IMR-90 (cell line): Measurements from ENCODE around the gene CUL7. TPM values are rescaled to one million over a fixed set of nuclear protein-coding genes. Genes with fewer than 3 reads are reported as not detected.

Experiments
- ATAC-seq: fragments of 200-7000 bp; cut with Tn5 transposase; 2 replicates; pipeline ENCODE4 v1.9.1; 2020; ENCODE audit warnings: low read depth, mild to moderate bottlenecking, moderate library complexity
- BruUV-seq: library from RNA; stranded (reverse); fragments of 400-500 nt; replicated peaks from 2 replicates; lab custom pipeline; 2021; lab: Mats Ljungman, UMichigan
- CTCF ChIA-PET: fragments of 300-600 bp; formaldehyde crosslinking; extraction: SDS; loops from one replicate; lab custom pipeline; 2021; ENCODE audit warnings: antibody characterized with exemption; lab: Yijun Ruan, JAX
- POLR2A ChIA-PET: fragments of 300-600 bp; sonication (Branson Sonifier 250); formaldehyde crosslinking; loops from one replicate; lab custom pipeline; 2022; ENCODE audit warnings: antibody characterized with exemption; ENCODE audit not compliant: unreplicated experiment; lab: Charles Lee
- DNase-seq: peaks from one replicate; pipeline ENCODE4 v3.0.0; 2013
- H2AFZ ChIP-seq: replicated peaks from 2 replicates; pipeline ENCODE3; 2013; ENCODE audit warnings: low read length, mild to moderate bottlenecking; ENCODE audit not compliant: poor library complexity
- H2AK5ac ChIP-seq: 2 replicates; pipeline ENCODE4 v1.6.1; 2013; ENCODE audit warnings: low read depth, low read length, inconsistent platforms
- H2AK9ac ChIP-seq: replicated peaks from 2 replicates; pipeline ENCODE3; 2013; ENCODE audit warnings: mild to moderate bottlenecking, low read depth, low read length, moderate library complexity; ENCODE audit not compliant: poor library complexity
- H2BK120ac ChIP-seq: 2 replicates; pipeline ENCODE4 v1.6.1; 2013; ENCODE audit warnings: low read depth, low read length, inconsistent platforms
- H2BK15ac ChIP-seq: 3 replicates; pipeline ENCODE4 v1.6.1; 2013; ENCODE audit warnings: low read depth, low read length, inconsistent platforms
- H2BK20ac ChIP-seq: 2 replicates; pipeline ENCODE4 v1.6.1; 2013; ENCODE audit warnings: low read depth, mild to moderate bottlenecking, inconsistent platforms, low read length, moderate library complexity
- H2BK5ac ChIP-seq: 2 replicates; pipeline ENCODE4 v1.6.1; 2013; ENCODE audit warnings: mild to moderate bottlenecking, low read depth, low read length, inconsistent platforms; ENCODE audit not compliant: poor library complexity, severe bottlenecking
- H3K14ac ChIP-seq: replicated peaks from 2 replicates; pipeline ENCODE4 v1.6.1; 2013; ENCODE audit warnings: low read depth, low read length, inconsistent platforms
- H3K18ac ChIP-seq: 2 replicates; pipeline ENCODE4 v1.6.1; 2013; ENCODE audit warnings: low read depth, low read length, control low read depth
- H3K23ac ChIP-seq: 2 replicates; pipeline ENCODE4 v1.6.1; 2013; ENCODE audit warnings: low read depth, low read length, inconsistent platforms
- H3K27ac ChIP-seq: 2 replicates; pipeline ENCODE4 v1.5.1; 2013; ENCODE audit warnings: mild to moderate bottlenecking, control low read depth, low read length; ENCODE audit not compliant: insufficient read depth
- H3K27me3 ChIP-seq: 2 replicates; pipeline ENCODE4 v1.6.1; 2013; ENCODE audit warnings: low read length; ENCODE audit not compliant: control insufficient read depth, insufficient read depth
- H3K36me3 ChIP-seq: 2 replicates; pipeline ENCODE4 v1.6.1; 2013; ENCODE audit warnings: low read length, mixed read lengths; ENCODE audit not compliant: control insufficient read depth, insufficient read depth
- H3K4ac ChIP-seq: 2 replicates; pipeline ENCODE4 v1.6.1; 2013; ENCODE audit warnings: low read depth, low read length, inconsistent platforms
- H3K4me1 ChIP-seq: 2 replicates; pipeline ENCODE4 v1.6.1; 2013; ENCODE audit warnings: low read length, mixed read lengths; ENCODE audit not compliant: control insufficient read depth, insufficient read depth
- H3K4me2 ChIP-seq: 2 replicates; pipeline ENCODE4 v1.6.1; 2013; ENCODE audit warnings: low read depth, mild to moderate bottlenecking, control low read depth, low read length, moderate library complexity
- H3K4me3 ChIP-seq: 2 replicates; pipeline ENCODE4 v1.5.1; 2013; ENCODE audit warnings: low read depth, mild to moderate bottlenecking, control low read depth, low read length, moderate library complexity; ENCODE audit not compliant: insufficient read depth
- H3K56ac ChIP-seq: 2 replicates; pipeline ENCODE4 v1.6.1; 2013; ENCODE audit warnings: low read length, inconsistent platforms; ENCODE audit not compliant: insufficient read depth; ENCODE audit errors: extremely low read depth
- H3K79me1 ChIP-seq, 2 experiments: 2 replicates each; pipeline ENCODE4 v1.6.1; 2013; ENCODE audit warnings: low read length in 2 of 2, inconsistent platforms in 1 of 2, low read depth in 1 of 2
- H3K9ac ChIP-seq: 2 replicates; pipeline ENCODE4 v1.6.1; 2013; ENCODE audit warnings: low read depth, low read length, control low read depth
- H3K9me1 ChIP-seq: 2 replicates; pipeline ENCODE4 v1.6.1; 2013; ENCODE audit warnings: low read length, inconsistent platforms; ENCODE audit not compliant: insufficient read depth
- H3K9me3 ChIP-seq: 2 replicates; pipeline ENCODE4 v1.6.1; 2013; ENCODE audit warnings: low read length; ENCODE audit not compliant: control insufficient read depth, insufficient read depth
- H4K20me1 ChIP-seq: 2 replicates; pipeline ENCODE4 v1.6.1; 2013; ENCODE audit warnings: low read length, inconsistent platforms; ENCODE audit not compliant: insufficient read depth
- H4K5ac ChIP-seq: 2 replicates; pipeline ENCODE4 v1.6.1; 2013; ENCODE audit warnings: mild to moderate bottlenecking, low read depth, low read length, control low read depth
- H4K8ac ChIP-seq, 2 experiments: 2 replicates each; pipeline ENCODE4 v1.6.1; 2013; ENCODE audit warnings: low read depth in 2 of 2, low read length in 2 of 2, control low read depth in 1 of 2, inconsistent platforms in 1 of 2
- H4K91ac ChIP-seq: 2 replicates; pipeline ENCODE4 v1.6.1; 2013; ENCODE audit warnings: low read depth, low read length, inconsistent platforms; ENCODE audit not compliant: insufficient read depth
- MAZ ChIP-seq: IDR thresholded peaks from 2 replicates; pipeline ENCODE4 v1.6.1; 2012; ENCODE audit warnings: low read depth, mild to moderate bottlenecking, low read length, improper control_type of control experiment, moderate library complexity, borderline replicate concordance
- MXI1 ChIP-seq: IDR thresholded peaks from 2 replicates; pipeline ENCODE4 v1.6.1; 2012; ENCODE audit warnings: low read depth, mild to moderate bottlenecking, low read length, moderate library complexity, borderline replicate concordance
- NFE2L2 ChIP-seq: fragments of 150-350 bp; IDR thresholded peaks from 2 replicates; pipeline ENCODE4 v1.6.1; 2016; ENCODE audit warnings: low read depth, mild to moderate bottlenecking, low read length
- RCOR1 ChIP-seq: IDR thresholded peaks from 2 replicates; pipeline ENCODE4 v1.6.1; 2012; ENCODE audit warnings: mild to moderate bottlenecking, low read length, improper control_type of control experiment; ENCODE audit not compliant: insufficient replicate concordance
- SMC3 ChIP-seq: fragments of 150-350 bp; IDR thresholded peaks from 2 replicates; pipeline ENCODE4 v1.6.1; 2016; ENCODE audit warnings: low read depth, mild to moderate bottlenecking, antibody characterized with exemption, low read length, moderate library complexity
- WGBS, 2 experiments: methylation state at CpG; one replicate each; pipeline versions ENCODE4 v1.1.5 to v1.1.7; 2013; ENCODE audit warnings: missing lambda C conversion rate in 2 of 2; ENCODE audit not compliant: insufficient read length in 1 of 2; ENCODE audit errors: extremely low coverage in 2 of 2; 5-methylcytosine and 5-hydroxymethylcytosine counted together
- dilution Hi-C: fragments of 300-500 bp; cut with HindIII; formaldehyde crosslinking; loops from one replicate; pipeline ENCODE4 v1.14.3; 2018; ENCODE audit warnings: low sequenced_read_pairs; ENCODE audit not compliant: unreplicated experiment
- in situ Hi-C: fragments of 300-500 bp; cut with MboI; formaldehyde crosslinking; loops from 3 replicates; pipeline ENCODE4 v1.14.3; 2019; ENCODE audit warnings: low sequenced_read_pairs, inconsistent platforms, mixed read lengths
- intact Hi-C: fragments of 100-400 bp; cut with micrococcal nuclease; formaldehyde crosslinking; loops from 2 replicates; pipeline ENCODE4 v1.10.0; 2022
- polyA plus RNA-seq, 3 experiments: library from polyadenylated mRNA; depleted of rRNA; stranded (reverse); fragments of >200 nt; gene quantifications; 2 replicates each; pipeline ENCODE4 v1.2.3, GENCODE V29; 2012; ENCODE audit warnings: low replicate concordance in 1 of 3
- total RNA-seq: library from RNA; depleted of rRNA; stranded (reverse); fragments of >200 nt; gene quantifications from 2 replicates; pipeline ENCODE4 v1.2.3, GENCODE V29; 2012
- TF ChIP-seq, protein P1 (sequence below): conservative IDR thresholded peaks from 2 replicates; pipeline ENCODE4 v1.5.1; 2012; ENCODE audit warnings: mild to moderate bottlenecking, low read depth, low read length, improper control_type of control experiment
- TF ChIP-seq, protein P2 (sequence below): fragments of 150-350 bp; IDR thresholded peaks from 2 replicates; pipeline ENCODE4 v1.6.1; 2017; ENCODE audit warnings: mild to moderate bottlenecking, antibody characterized with exemption, low read length, low read depth

Gene CUL7
- total and polyA plus RNA-seq, 2 of the 4 experiments (the other 2 are of a cell fraction) = 38.0 to 39.3 TPM

GRCh38 chr6:43050981-43051380 is 2.7 kb downstream of the CUL7 start:
- H4K5ac ChIP-seq = no peak overlapping the region
- intact Hi-C loops = loop anchor here (5.0 kb wide), 1 partner anchor 91 kb away; no protein-coding TSS in a partner anchor
- H3K27me3 ChIP-seq = no peaks in the 10 kb centered on the region
- TF ChIP-seq NFE2L2 (no peak), MAZ (no peak), SMC3 (no peak), MXI1 (no peak), RCOR1 (no peak)
- TF ChIP-seq, protein P1, sequence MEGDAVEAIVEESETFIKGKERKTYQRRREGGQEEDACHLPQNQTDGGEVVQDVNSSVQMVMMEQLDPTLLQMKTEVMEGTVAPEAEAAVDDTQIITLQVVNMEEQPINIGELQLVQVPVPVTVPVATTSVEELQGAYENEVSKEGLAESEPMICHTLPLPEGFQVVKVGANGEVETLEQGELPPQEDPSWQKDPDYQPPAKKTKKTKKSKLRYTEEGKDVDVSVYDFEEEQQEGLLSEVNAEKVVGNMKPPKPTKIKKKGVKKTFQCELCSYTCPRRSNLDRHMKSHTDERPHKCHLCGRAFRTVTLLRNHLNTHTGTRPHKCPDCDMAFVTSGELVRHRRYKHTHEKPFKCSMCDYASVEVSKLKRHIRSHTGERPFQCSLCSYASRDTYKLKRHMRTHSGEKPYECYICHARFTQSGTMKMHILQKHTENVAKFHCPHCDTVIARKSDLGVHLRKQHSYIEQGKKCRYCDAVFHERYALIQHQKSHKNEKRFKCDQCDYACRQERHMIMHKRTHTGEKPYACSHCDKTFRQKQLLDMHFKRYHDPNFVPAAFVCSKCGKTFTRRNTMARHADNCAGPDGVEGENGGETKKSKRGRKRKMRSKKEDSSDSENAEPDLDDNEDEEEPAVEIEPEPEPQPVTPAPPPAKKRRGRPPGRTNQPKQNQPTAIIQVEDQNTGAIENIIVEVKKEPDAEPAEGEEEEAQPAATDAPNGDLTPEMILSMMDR = no peak
- TF ChIP-seq, protein P2, sequence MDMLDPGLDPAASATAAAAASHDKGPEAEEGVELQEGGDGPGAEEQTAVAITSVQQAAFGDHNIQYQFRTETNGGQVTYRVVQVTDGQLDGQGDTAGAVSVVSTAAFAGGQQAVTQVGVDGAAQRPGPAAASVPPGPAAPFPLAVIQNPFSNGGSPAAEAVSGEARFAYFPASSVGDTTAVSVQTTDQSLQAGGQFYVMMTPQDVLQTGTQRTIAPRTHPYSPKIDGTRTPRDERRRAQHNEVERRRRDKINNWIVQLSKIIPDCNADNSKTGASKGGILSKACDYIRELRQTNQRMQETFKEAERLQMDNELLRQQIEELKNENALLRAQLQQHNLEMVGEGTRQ = no peak
- no peak overlapping the region for H3K9ac ChIP-seq
- peaks cover 21% of the 10 kb centered on the region for H3K9me1 ChIP-seq
- H3K27ac ChIP-seq = no peak overlapping the region
- WGBS, 2 experiments = 98% methylated on average over 14 of the region's 17 CpGs; no CpG with 5 or more reads in 1 of the 2 experiments
- 0 out of 2 replicates have a peak overlapping the region, but pooled peaks have one; percentile 6 for H3K4ac ChIP-seq
- H3K4me1 ChIP-seq = peaks cover 18% of the 10 kb centered on the region
- DNase-seq = no peak
- H3K14ac ChIP-seq = no peak overlapping the region
- dilution Hi-C loops = no loop called here
- no peak overlapping the region for H3K23ac ChIP-seq
- BruUV-seq = no TSS peak
- ChIA-PET POLR2A (no interaction called here), CTCF (no interaction called here)
- H2BK20ac ChIP-seq = no peak overlapping the region
- H2BK120ac ChIP-seq = no peak overlapping the region
- H4K8ac ChIP-seq = no peak overlapping the region
- ATAC-seq = no peak
- H2AK9ac ChIP-seq = no peak overlapping the region
- no peak overlapping the region for H4K91ac ChIP-seq
- H2BK15ac ChIP-seq = no peak overlapping the region
- no peak overlapping the region; the same call in 1 of the 2 replicates for H3K4me2 ChIP-seq
- no peak overlapping the region for H2AK5ac ChIP-seq
- no peaks in the 10 kb centered on the region for H4K20me1 ChIP-seq
- H2BK5ac ChIP-seq = no peak overlapping the region
- H3K79me1 ChIP-seq = peaks cover 17 to 50% of the 10 kb centered on the region in 2 experiments; a peak in 3 of 4 replicates
- no peak overlapping the region for H3K56ac ChIP-seq
- H3K18ac ChIP-seq = no peak overlapping the region
- no peaks in the 10 kb centered on the region for H3K9me3 ChIP-seq
- H2AFZ ChIP-seq = peak overlapping the region; percentile 33
- no peak overlapping the region for H3K4me3 ChIP-seq
- peaks cover 56% of the 10 kb centered on the region for H3K36me3 ChIP-seq
- in situ Hi-C loops = no loop called here
